Measurements from ENCODE around the gene HHAT. TPM values are rescaled to one million over a fixed set of nuclear protein-coding genes. Genes with fewer than 3 reads are reported as not detected.

The HHAT gene
- total and polyA plus RNA-seq, 2 of the 13 experiments (the other 11 are each of a cell fraction or from before 2014, with no cell fraction given): 2.6 to 4.9 TPM

DNA sequence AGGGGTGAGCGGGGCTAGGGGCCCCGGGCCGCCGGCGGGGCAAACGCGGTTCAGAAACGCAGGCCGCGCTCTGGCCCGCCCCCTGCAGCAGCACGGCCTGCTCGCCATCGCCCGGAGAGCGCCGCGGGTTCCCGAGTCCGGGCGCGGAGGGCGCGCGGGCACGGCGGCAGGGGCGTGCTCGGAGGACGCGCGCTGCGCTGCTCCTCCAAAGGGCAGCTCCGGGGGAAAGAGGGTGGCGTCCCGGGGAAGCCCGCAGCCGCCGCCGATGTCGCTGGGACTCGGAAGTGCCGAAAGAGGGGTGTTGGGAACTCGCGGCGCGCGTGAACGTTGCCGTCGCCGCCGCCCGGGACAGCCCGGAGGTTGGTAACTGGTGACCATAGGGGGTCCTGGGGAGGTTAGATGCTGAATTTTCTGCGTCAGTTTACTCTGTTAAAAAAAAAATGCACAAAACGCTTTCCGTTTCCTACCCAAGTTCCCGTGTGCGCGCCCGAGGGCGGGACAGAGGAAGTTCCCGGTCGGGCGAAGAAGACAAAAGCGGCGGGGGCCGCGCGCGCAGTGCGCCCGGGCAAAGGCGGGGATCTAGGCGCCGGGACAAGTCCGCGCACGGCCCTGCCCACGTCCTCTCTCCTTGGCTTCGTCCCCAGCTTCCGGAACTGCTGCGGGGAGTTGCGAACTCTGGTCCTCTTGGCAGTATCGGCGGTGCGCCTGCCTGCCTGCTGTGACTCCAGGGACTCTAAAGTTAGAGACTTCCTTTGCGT lies at the start of gene HHAT (continued):
- TF ChIP-seq HOXA3 (CRISPR knock-in tag; IDR thresholded peaks at IDR 0.05) (peak; percentile 45; the same call in 1 of the 2 replicates), MYC (CRISPR knock-in tag; IDR thresholded peaks at IDR 0.05; ENCODE audit: borderline replicate concordance) (peak; percentile 52; the same call in 1 of the 2 replicates), ZNF746 (CRISPR knock-in tag; IDR thresholded peaks at IDR 0.05) (peak; percentile 16; the same call in 1 of the 2 replicates), ZNF143 (CRISPR knock-in tag; IDR thresholded peaks at IDR 0.05) (0 out of 2 replicates have a peak, but pooled peaks have one; percentile 24), POLR2A (IDR thresholded peaks at IDR 0.05; ENCODE audit: insufficient read depth in 1 of 2, low read depth in 2 of 2, low read length in 2 of 2) (peak; percentile 61 to 67), ZFP82 (CRISPR knock-in tag; IDR thresholded peaks at IDR 0.05; ENCODE audit: borderline replicate concordance) (peak; percentile 84; the same call in 1 of the 2 replicates), MTF1 (CRISPR knock-in tag; IDR thresholded peaks at IDR 0.05) (0 out of 2 replicates have a peak, but pooled peaks have one; percentile 19), GATAD2A (CRISPR knock-in tag; IDR thresholded peaks at IDR 0.05) (peak; percentile 8; the same call in 1 of the 2 replicates), ZNF432 (CRISPR knock-in tag; IDR thresholded peaks at IDR 0.05; ENCODE audit: borderline replicate concordance) (no peak), ZNF543 (CRISPR knock-in tag; IDR thresholded peaks at IDR 0.05) (peak; percentile 92)
- TF ChIP-seq, protein P1, sequence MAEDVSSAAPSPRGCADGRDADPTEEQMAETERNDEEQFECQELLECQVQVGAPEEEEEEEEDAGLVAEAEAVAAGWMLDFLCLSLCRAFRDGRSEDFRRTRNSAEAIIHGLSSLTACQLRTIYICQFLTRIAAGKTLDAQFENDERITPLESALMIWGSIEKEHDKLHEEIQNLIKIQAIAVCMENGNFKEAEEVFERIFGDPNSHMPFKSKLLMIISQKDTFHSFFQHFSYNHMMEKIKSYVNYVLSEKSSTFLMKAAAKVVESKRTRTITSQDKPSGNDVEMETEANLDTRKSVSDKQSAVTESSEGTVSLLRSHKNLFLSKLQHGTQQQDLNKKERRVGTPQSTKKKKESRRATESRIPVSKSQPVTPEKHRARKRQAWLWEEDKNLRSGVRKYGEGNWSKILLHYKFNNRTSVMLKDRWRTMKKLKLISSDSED (CRISPR knock-in tag; IDR thresholded peaks at IDR 0.05): 0 out of 2 replicates have a peak, but pooled peaks have one; percentile 44
- TF ChIP-seq, protein P2, sequence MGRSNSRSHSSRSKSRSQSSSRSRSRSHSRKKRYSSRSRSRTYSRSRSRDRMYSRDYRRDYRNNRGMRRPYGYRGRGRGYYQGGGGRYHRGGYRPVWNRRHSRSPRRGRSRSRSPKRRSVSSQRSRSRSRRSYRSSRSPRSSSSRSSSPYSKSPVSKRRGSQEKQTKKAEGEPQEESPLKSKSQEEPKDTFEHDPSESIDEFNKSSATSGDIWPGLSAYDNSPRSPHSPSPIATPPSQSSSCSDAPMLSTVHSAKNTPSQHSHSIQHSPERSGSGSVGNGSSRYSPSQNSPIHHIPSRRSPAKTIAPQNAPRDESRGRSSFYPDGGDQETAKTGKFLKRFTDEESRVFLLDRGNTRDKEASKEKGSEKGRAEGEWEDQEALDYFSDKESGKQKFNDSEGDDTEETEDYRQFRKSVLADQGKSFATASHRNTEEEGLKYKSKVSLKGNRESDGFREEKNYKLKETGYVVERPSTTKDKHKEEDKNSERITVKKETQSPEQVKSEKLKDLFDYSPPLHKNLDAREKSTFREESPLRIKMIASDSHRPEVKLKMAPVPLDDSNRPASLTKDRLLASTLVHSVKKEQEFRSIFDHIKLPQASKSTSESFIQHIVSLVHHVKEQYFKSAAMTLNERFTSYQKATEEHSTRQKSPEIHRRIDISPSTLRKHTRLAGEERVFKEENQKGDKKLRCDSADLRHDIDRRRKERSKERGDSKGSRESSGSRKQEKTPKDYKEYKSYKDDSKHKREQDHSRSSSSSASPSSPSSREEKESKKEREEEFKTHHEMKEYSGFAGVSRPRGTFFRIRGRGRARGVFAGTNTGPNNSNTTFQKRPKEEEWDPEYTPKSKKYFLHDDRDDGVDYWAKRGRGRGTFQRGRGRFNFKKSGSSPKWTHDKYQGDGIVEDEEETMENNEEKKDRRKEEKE (IDR thresholded peaks at IDR 0.05): no peak
- TF ChIP-seq, protein P3, sequence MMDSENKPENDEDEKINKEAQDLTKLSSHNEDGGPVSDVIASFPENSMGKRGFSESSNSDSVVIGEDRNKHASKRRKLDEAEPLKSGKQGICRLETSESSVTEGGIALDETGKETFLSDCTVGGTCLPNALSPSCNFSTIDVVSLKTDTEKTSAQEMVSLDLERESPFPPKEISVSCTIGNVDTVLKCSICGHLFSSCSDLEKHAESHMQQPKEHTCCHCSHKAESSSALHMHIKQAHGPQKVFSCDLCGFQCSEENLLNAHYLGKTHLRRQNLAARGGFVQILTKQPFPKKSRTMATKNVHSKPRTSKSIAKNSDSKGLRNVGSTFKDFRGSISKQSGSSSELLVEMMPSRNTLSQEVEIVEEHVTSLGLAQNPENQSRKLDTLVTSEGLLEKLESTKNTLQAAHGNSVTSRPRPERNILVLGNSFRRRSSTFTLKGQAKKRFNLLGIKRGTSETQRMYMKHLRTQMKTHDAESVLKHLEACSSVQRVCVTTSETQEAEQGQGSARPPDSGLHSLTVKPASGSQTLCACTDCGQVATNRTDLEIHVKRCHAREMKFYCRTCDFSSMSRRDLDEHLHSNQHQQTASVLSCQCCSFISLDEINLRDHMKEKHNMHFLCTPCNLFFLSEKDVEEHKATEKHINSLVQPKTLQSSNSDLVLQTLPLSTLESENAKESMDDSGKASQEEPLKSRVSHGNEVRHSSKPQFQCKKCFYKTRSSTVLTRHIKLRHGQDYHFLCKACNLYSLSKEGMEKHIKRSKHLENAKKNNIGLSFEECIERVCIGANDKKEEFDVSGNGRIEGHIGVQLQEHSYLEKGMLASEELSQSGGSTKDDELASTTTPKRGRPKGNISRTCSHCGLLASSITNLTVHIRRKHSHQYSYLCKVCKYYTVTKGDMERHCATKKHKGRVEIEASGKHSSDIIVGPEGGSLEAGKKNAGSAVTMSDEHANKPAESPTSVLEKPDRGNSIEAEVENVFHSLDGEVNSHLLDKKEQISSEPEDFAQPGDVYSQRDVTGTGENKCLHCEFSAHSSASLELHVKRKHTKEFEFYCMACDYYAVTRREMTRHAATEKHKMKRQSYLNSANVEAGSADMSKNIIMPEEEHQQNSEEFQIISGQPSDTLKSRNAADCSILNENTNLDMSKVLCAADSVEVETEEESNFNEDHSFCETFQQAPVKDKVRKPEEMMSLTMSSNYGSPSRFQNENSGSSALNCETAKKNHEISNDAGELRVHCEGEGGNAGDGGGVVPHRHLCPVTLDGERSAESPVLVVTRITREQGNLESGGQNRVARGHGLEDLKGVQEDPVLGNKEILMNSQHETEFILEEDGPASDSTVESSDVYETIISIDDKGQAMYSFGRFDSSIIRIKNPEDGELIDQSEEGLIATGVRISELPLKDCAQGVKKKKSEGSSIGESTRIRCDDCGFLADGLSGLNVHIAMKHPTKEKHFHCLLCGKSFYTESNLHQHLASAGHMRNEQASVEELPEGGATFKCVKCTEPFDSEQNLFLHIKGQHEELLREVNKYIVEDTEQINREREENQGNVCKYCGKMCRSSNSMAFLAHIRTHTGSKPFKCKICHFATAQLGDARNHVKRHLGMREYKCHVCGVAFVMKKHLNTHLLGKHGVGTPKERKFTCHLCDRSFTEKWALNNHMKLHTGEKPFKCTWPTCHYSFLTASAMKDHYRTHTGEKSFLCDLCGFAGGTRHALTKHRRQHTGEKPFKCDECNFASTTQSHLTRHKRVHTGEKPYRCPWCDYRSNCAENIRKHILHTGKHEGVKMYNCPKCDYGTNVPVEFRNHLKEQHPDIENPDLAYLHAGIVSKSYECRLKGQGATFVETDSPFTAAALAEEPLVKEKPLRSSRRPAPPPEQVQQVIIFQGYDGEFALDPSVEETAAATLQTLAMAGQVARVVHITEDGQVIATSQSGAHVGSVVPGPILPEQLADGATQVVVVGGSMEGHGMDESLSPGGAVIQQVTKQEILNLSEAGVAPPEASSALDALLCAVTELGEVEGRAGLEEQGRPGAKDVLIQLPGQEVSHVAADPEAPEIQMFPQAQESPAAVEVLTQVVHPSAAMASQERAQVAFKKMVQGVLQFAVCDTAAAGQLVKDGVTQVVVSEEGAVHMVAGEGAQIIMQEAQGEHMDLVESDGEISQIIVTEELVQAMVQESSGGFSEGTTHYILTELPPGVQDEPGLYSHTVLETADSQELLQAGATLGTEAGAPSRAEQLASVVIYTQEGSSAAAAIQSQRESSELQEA (CRISPR knock-in tag; IDR thresholded peaks at IDR 0.05; ENCODE audit: not compliant biosample characterization): no peak
- TF ChIP-seq, protein P4, sequence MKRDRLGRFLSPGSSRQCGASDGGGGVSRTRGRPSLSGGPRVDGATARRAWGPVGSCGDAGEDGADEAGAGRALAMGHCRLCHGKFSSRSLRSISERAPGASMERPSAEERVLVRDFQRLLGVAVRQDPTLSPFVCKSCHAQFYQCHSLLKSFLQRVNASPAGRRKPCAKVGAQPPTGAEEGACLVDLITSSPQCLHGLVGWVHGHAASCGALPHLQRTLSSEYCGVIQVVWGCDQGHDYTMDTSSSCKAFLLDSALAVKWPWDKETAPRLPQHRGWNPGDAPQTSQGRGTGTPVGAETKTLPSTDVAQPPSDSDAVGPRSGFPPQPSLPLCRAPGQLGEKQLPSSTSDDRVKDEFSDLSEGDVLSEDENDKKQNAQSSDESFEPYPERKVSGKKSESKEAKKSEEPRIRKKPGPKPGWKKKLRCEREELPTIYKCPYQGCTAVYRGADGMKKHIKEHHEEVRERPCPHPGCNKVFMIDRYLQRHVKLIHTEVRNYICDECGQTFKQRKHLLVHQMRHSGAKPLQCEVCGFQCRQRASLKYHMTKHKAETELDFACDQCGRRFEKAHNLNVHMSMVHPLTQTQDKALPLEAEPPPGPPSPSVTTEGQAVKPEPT (CRISPR knock-in tag; IDR thresholded peaks at IDR 0.05; ENCODE audit: low read depth): peak; percentile 35; the same call in 1 of the 2 replicates
